Psoas muscle (tissue), 8 donors: ENCODE measurements around the gene MBP. TPM values are rescaled to one million over a fixed set of nuclear protein-coding genes. Genes with fewer than 3 reads are reported as not detected.

Experiments used
- ATAC-seq, 4 donors: fragments of 200-7000 bp; cut with Tn5 transposase; one replicate each; pipeline ENCODE4 v1.9.1; 2020; ENCODE audit warnings: moderate library complexity in 3 of 4, mild to moderate bottlenecking in 2 of 4
- DNase-seq, 2 donors: peaks; one replicate each; pipeline ENCODE4 v3.0.0-alpha.2; 2020
- H3K27ac ChIP-seq: fragments of 200-600 bp; one replicate; pipeline ENCODE4 v1.8.0; 2022
- H3K27me3 ChIP-seq, 3 donors: fragments of 200-600 bp in 1 of 3; one replicate each; pipeline versions ENCODE4 v1.6.1 to v1.8.0; 2013 to 2022; ENCODE audit warnings: low read length in 2 of 3, mild to moderate bottlenecking in 2 of 3, moderate library complexity in 1 of 3; ENCODE audit not compliant: insufficient read depth in 3 of 3
- H3K36me3 ChIP-seq, 2 donors: fragments of 200-600 bp in 1 of 2; one replicate each; pipeline versions ENCODE4 v1.6.1 to v1.8.0; 2013 to 2022; ENCODE audit warnings: low read depth in 1 of 2, mild to moderate bottlenecking in 1 of 2, moderate library complexity in 1 of 2; ENCODE audit not compliant: insufficient read depth in 1 of 2
- H3K4me1 ChIP-seq: fragments of 200-600 bp; one replicate; pipeline ENCODE4 v1.8.0; 2022
- H3K4me3 ChIP-seq: fragments of 200-600 bp; one replicate; pipeline ENCODE4 v1.8.0; 2022; ENCODE audit warnings: mild to moderate bottlenecking
- H3K9me3 ChIP-seq: fragments of 200-600 bp; one replicate; pipeline ENCODE4 v1.8.0; 2022
- CTCF ChIP-seq: fragments of 200-600 bp; IDR thresholded peaks from one replicate; pipeline ENCODE4 v1.8.0; 2022; ENCODE audit warnings: antibody characterized with exemption
- WGBS, 3 donors: extraction: QIAGEN DNeasy Blood & Tissue Kit; methylation state at CpG; one replicate each; pipeline versions ENCODE4 v1.1.6 to v1.1.7; 2013; 5-methylcytosine and 5-hydroxymethylcytosine counted together
- intact Hi-C, 2 donors: fragments of 100-400 bp; cut with DNase I; formaldehyde crosslinking; loops; one replicate each; pipeline versions ENCODE4 v1.11.0 to v1.14.2; 2022
- polyA plus RNA-seq, 3 donors: library from polyadenylated mRNA; stranded (reverse); fragments of 200-250 nt; gene quantifications; one replicate each; pipeline ENCODE4 v1.2.3, GENCODE V29; 2013
- total RNA-seq, 4 donors: library from RNA; stranded (reverse); fragmentation: NEBNext Ultra II Directional in 2 of 4; extraction: Animal tissue kit (Norgen Biotek cat#: 25700) in 2 of 4; gene quantifications; one replicate each; pipeline versions ENCODE4 v1.2.1 to v1.2.4, GENCODE V29; 2021 to 2023
- donor health status: healthy with polysubstance abuse.
- donor health status: DM: no; HTN: no; CAD: no; lungs with moderate emphysema.
- donor health status: Bipolar disorder and iron deficiency.
- donor health status: healthy.
- donor health status: DM: yes; HTN: yes; CAD: no.
- donor health status: DM: no; HTN: no; CAD: no.
- donor health status: DM: no; HTN: no; CAD: no.
- donor health status: DM: yes; HTN: yes; CAD: no.

The MBP gene
- total and polyA plus RNA-seq, 7 donors: 16.4 to 88.2 (median 51.6) TPM

GRCh38 chr18:77138270-77138669, 5.7 kb upstream of the MBP start:
- 71 to 80% (median 78%) methylated on average over 7 to 10 of the region's 10 CpGs for WGBS, 3 donors
- no peak overlapping the region for H3K4me3 ChIP-seq
- H3K36me3 ChIP-seq: no peaks in the 10 kb centered on the region
- intact Hi-C loops: loop anchor here in 1 of 2 donors (10.0 kb wide), 1 partner anchor 133 kb away; no protein-coding TSS in a partner anchor
- DNase-seq (no peak), ATAC-seq (no peak)
- H3K9me3 ChIP-seq: no peaks in the 10 kb centered on the region
- no peak for TF ChIP-seq CTCF
- H3K4me1 ChIP-seq: peaks cover 10% of the 10 kb centered on the region
- no peak overlapping the region for H3K27ac ChIP-seq
- H3K27me3 ChIP-seq: no peaks in the 10 kb centered on the region

GRCh38 chr18:77137851-77138250, 5.3 kb upstream of the MBP start:
- Histone ChIP-seq H3K27me3 (no peaks in the 10 kb centered on the region), H3K9me3 (no peaks in the 10 kb centered on the region), H3K4me1 (peaks cover 10% of the 10 kb centered on the region), H3K36me3 (no peaks in the 10 kb centered on the region), H3K27ac (no peak overlapping the region), H3K4me3 (no peak overlapping the region)
- 70 to 82% (median 74%) methylated on average over 9 of the region's 9 CpGs for WGBS, 3 donors
- no peak for TF ChIP-seq CTCF
- no peak for ATAC-seq
- intact Hi-C loops: loop anchor here in 1 of 2 donors (10.0 kb wide), 1 partner anchor 133 kb away; no protein-coding TSS in a partner anchor
- no peak for DNase-seq

GRCh38 chr18:77136871-77137665, 4.5 kb upstream of the MBP start:
- H3K4me1 ChIP-seq: peaks cover 10% of the 10 kb centered on the region
- TF ChIP-seq CTCF: no peak
- intact Hi-C loops: loop anchor here in 1 of 2 donors (10.0 kb wide), 1 partner anchor 132 kb away; no protein-coding TSS in a partner anchor
- no peaks in the 10 kb centered on the region for H3K36me3 ChIP-seq
- no peak overlapping the region for H3K27ac ChIP-seq
- no peaks in the 10 kb centered on the region for H3K27me3 ChIP-seq
- no peak for DNase-seq
- WGBS, 3 donors: 76 to 96% (median 91%) methylated on average over 15 of the region's 15 CpGs
- no peak overlapping the region for H3K4me3 ChIP-seq
- no peaks in the 10 kb centered on the region for H3K9me3 ChIP-seq
- ATAC-seq: no peak

- 81 to 92% (median 87%) methylated on average over 8 of the region's 8 CpGs for WGBS, 3 donors
- H3K4me1 ChIP-seq: peaks cover 10% of the 10 kb centered on the region
Measured at GRCh38 chr18:77136076-77136718, 3.6 kb upstream of the MBP start.

More at GRCh38 chr18:77136076-77136718, 3.6 kb upstream of the MBP start:
- DNase-seq (no peak), ATAC-seq (no peak)
- H3K27ac ChIP-seq: no peak overlapping the region
- H3K36me3 ChIP-seq: no peaks in the 10 kb centered on the region
- no peak overlapping the region for H3K4me3 ChIP-seq
- no peaks in the 10 kb centered on the region for H3K27me3 ChIP-seq
- no peak for TF ChIP-seq CTCF
- H3K9me3 ChIP-seq: no peaks in the 10 kb centered on the region
- intact Hi-C loops: loop anchor here in 1 of 2 donors (10.0 kb wide), 1 partner anchor 131 kb away; no protein-coding TSS in a partner anchor
